ENCODE data around the gene CCDC57.
A peak's percentile ranks its signal among the peaks of the same experiment; 100 is the strongest.
"Not testable (repeated sequence)": the region's sequence is repeated elsewhere in the genome, so short reads cannot be mapped to it uniquely, and the experiment has no call there.

Gene CCDC57

DNA sequence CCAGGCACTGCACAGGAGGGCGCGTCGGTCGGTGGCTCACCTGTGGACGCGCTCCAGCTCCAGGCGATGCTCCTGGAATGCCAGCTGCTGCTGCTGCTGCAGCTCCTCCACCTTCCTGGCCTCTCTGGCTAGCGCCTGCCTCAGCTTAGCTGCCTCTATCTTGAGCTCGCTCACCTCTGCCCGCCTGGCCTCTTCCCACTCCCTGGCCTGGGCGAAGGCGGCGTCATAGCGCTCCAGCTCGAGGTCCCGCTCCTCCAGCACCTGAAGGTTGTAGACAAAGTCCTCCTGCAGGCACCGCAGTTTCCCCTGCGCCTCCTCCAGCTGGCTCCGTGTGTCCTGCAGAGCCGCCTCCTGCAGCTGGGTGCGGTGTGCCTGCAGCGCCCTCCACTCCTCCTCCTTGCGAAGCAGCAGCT, 11.1 kb downstream of the CCDC57 start:
- DNase-seq (ENCODE audit: low spot score), result no peak

DNA sequence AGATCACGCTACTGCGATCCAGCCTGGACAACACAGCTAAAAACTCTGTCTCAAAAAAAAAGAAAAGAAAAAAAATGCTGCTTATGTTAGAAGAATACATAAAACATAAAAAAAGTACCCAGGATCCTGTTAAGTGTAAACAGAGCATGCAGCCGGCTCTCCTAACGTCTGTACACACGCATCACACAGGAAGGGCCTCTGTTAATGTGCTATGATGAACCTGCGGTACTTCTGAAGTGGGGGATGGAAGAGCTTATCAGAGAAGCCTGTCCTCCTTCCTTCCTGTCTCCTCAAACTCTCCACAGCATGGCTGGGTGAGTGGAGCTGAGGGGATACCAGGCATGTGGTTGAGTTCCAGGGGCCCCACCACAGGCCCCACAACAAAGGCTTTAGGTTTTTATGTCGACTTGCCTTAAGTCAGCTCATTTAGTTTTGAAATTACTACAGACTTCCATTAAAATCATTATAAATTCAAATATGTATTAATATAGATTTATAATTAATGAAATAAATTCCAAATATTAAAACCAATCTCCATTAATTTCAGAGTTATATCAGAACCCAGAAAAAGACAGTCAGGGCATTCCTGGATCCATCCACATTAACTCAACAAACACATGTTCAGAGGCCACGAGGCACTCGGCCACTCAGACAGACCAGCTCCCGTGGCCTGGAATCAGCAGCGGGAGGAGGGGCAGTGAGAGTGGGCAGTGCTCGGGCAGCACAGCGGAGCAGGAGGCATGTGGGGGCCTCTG, 11.7 kb downstream of the CCDC57 start:
- peak; percentile 68 for DNase-seq (ENCODE audit: low spot score)

DNA sequence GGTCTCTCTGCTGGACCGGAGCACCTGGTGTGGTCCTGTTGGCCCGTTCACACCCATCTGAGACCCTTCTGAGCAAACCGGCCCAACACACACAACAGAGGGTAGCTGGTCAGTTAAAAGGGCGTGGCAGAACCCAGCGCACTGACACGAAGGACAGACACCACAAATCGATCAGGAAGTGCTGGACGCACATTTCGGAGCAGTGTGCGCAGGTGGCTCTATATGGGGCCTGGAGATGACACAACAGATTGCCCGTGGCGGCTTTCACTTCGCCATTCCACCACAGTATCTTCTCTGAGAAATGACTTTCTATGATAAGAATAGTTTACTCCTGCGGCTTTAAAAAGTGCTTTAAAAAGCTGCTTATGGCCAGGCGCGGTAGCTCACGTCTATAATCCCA, 12.5 kb downstream of the CCDC57 start:
- DNase-seq (ENCODE audit: low spot score), result no peak

DNA sequence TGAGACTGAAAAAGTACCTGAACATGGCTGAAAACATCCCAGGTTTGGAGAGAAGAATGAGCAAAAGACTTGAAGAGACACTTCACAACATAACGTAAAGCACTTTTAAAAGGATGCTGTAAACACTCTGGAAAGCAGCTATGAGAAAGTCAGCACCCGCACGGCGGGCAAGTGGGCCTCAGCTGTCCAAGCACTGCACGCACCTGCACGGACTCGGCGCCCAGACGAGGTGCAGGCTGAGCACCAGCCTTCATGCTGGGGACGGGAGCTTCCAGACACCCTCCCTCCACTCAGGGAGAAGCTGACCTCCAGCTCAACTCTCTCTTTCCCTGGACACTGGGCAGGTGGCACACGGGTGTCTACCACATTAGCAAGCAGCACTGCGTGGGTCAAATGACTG, 13.1 kb downstream of the CCDC57 start:
- no peak for DNase-seq (ENCODE audit: low spot score)

DNA sequence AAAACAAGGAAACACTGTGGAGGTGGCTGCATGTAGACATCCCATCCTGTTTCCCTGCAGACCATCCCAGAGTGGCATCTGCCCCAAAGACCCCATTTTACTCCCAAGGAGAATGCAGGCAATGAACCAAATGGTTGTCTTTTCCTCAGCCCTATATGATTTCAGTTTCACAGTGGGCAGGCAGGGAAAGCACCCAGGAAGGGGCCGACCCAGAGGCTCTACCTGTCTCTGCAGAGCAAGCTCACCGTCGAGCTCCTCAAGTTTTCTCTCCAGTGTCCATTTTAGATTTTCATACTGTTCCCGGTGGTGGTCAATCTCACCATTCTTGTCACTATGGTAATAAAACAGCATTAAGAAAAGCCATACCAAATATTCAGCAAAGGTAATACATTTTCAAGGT, 14.6 kb downstream of the CCDC57 start:
- no peak for DNase-seq (ENCODE audit: low spot score)

DNA sequence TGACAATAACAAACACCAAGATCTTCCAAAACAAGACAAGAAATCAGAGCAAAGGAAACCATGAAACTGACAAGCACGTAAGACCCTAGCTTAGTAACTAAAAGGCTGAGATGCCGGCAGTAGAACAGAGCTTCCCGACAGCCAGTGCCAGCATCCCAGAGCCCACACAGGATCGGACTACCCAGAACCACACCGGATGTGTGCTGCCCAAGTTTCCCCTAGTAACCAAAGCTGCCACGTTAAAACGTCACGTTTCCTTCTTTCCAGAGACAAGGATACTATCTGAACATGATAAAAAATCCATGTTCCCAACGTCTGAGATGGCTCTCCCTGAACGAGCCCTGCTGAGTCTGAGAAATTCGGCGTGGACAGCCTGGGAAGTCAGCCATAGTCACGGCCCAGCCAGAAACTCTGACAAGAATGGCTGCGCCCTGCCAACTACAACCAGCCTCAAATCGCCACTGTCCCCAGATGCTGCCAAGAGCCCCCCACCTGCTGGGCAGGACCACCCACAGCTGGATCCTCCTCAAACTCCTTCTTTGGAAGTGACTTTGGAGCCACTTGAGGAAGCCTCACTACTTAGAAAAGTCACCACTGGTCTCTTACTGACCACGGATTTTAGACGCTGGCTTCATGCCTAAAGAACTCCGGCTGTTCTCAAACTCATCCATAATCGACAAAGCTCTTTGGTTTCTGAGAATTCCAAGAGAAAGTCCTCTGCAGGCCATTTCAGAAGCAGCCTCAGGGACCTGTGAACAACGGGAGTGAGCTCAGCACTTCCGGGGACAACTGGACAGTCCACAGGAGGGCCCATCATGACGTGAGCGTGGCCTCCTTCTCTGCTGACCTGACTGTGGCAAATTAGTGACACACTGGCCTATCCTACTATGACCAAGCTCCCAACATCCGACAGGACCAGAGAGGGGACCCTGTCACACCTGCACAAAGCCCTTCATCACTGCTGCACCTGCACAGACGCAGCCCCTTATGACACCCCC, 16.7 kb downstream of the CCDC57 start:
- no peak for DNase-seq (ENCODE audit: low spot score)

DNA sequence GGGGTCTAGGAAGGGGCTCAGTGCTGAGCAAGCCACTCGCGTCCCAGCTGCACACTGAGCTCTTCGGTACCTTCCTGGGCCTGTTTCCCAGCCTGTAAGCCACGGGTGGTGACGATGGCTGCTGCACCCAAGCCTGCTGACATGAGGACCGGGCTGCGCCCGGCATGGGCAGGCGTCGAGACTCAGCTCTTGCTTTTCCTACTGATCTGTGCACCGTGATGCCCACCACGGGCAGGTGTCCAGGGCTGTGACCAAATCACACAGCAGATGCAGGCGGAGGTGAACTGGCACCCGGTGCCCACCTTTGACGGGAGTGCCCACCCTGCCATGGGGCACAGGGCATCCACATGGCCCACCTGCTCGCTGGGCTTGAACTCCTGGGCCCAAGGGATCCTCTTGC, 17.9 kb downstream of the CCDC57 start:
- DNase-seq (ENCODE audit: low spot score), result no peak

DNA sequence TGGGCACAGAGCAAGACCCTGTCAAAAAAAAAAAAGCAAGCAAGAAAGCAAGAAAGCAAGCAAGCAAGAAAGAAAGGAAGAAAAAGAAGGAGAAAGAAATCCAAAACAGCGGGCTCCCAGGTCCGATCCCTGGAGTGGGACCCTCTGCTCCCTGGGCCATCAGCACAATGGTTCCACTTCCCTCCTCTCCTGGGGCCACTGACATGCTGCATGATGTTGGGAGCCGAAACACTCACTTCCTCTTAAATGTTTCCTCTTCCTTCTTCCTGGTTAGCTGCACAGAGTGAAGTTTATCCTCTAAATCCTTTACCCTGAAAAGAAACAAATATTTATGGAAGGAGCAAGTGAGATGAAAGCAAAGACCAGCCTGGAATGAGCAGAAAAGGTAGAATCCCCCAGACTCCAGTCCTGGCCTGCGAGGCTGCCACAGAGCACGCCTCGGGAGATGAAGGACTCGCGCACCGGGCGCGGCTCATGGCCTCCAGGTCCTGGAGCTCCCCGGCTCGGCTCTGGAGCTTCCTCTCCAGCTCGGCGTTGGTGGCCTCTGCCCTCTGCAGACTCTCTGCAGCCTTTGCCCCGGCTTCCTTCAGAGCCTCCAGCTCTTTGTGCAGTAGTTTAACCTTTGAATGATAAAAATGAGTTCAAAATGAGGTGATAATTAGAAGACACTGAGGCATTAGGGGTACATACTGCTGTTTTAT, 19.0 kb downstream of the CCDC57 start:
- no peak for DNase-seq (ENCODE audit: low spot score)

DNA sequence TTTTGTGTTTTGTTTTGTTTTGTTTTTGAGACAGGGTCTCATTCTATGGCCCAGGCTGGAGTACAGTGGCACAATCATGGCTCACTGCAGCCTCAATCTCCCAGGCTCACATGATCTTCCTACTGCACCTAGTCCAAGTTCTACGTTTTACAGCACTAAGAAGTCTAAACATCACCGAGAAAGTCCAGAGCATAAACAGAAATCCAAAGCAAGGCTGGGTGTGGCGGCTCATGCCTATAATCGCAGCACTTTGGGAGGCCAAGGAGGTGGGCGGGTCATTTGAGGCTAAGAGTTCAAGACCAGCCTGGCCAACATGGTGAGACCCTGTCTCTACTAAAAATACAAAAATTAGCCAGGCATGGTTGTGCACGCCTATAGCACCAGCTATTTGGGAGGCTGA, 19.6 kb downstream of the CCDC57 start:
- DNase-seq (ENCODE audit: low spot score), result not testable (repeated sequence)

DNA sequence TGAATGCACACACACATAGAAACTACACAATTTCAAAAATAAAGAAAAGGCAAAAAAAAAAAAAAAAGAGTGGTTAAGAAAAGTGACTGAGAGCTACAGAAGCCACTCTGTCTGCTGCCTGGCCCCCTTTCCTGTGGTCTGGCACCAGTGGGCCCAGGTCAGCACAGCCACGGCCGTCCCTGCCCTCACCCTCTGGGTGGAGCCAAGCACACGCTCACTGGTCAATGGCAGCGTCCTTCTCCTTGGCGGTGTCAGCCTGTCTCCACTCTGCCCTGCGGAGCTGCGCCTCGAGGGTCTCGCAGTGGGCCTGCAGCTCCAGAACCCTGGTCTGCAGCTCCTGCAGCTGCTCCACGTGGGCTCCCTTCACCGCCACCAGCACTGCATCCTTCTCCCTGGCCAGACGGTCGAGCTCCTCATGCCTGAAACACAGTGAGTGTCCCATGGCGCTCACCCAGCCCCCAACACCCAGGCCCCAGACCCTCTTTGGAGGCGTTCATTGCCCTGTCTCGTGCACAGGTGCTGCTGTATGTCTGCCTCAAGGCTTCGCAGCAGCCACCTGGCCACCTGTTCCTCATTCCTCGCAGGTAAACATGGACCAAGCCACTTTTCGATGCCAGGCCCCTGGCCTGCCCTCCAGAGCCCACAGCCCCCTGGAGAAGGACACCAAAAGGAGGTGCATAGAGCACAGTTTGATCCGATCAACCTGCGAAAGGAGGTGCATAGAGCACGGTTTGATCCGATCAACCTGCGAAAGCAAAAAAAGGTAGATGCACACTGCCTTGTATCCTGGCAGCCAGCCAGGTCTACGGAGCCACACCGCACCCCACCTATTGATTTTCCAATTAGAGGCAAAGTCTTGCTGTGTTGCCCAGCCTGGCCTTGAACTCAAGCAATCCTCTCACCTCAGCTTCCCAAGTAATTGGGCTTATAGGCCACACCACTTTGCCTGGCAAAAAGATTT, 24.4 kb downstream of the CCDC57 start:
- no peak for DNase-seq (ENCODE audit: low spot score)

DNA sequence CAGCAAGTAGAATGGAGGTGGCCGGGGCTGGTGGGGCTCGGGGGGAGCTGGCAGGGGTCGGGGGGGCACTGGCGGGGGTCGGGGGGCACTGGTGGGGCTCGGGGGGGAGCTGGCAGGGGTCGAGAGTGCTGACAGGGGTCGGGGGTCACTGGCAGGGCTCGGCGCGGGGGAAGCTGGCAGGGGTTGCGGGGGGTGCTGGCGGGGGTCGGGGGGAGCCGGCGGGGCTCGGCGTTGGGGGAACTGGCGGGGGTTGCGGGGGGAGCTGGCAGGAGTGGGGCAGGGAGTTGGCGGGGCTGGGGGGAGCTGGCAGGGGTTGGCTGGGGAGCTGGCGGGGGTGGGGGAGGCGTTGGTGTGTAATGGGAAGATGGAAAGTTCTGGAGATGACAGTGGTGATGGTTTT, 25.1 kb downstream of the CCDC57 start:
- no peak for DNase-seq (ENCODE audit: low spot score)

DNA sequence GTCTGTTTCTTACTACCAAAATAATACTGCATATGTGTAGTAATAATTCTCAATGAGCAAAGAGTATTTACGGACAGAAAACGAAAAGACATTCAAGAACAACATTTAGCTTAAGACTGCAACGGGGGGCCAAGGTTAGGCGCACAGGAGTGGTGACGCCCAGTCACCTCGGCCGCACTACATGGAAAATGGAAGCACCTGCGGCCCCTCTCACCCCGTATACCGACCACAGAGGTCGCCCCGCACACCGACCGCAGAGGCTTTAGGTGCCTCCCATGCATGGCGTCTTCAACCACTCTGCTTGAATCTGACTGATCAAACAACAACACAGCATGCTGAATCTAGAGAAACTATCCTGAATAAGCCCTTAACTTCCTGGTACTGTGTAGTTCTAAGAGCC, 26.4 kb downstream of the CCDC57 start:
- no peak for DNase-seq (ENCODE audit: low spot score)

DNA sequence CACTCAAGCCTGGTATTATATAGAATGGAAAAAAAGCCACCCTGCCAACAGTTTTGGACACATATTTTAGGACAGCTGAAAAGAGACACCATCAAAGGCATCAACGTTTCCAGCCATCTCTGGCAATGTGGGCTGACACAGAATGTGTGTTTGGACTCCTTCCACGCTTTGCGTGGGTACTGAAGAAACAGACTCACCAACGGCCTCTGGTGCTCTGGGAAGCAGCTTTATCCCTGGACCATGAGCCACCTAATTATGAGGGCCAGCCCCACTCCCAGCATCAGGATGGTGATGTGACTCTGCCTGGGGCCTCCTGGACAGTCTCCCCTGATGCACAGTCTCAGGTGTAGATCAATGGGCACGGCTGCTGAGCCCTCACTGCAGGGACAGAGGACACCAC, 27.9 kb downstream of the CCDC57 start:
- DNase-seq (ENCODE audit: low spot score), result no peak

DNA sequence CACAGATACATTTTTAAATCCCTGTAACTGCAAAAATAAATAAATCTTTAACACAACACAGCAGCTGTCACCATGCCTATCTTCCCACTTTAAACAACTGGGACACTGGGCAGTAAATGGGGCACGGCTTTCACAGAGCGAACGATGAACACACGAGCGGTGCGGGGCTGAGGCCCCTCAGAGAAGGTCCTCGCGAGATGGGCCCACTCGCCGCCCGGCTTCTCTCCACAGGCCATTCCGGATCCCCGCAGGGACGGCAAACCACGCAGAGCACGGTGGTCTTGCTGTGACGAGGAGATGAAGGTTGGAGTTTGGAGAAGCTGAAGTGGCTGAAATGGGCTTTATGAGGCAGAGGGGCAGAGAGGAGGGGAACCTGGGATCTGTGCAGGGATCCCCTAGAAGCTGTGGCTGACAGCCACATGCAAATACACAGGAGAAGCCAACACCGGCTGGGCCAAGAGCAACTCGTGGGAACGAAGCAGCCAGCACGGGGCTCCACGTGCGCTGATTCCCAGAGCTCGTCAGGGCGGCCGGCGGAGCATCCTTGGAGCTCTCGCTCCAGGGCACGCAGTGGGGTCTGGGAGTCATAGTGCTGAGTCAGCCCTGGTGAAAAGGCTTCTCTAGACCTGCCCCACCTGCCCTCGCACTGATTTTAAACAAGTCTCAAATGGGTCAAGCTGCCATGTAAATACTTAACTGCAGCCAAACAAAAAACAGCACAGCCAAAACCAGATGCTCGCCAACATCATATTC, 31.7 kb downstream of the CCDC57 start:
- DNase-seq (ENCODE audit: low spot score), result no peak

DNA sequence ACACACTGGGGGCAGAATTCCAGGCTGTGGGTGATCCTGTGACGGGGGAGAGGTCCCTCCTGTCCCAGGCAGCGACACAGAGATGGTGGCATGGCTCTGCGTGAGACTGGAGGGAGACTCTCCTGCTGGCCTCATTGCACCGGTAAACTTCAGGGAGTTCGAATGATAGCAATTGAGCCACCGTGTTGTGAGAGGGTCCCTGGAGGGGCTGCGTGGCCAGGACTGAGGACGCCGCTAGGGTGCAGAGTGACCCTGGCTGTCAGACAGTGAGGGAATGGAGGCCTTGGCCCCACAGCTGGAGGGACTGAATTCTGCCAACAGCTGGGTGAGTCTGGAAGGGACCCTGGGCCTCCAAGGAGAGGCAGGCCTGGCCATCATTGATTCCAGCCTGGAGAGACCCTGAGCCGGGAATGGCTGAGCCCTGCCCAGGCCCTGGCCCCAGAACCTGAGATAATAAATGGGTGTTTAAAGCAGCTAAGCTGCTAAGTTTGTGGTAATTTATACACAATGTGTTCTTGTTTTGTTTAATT, 32.6 kb downstream of the CCDC57 start:
- DNase-seq (ENCODE audit: low spot score), result no peak

DNA sequence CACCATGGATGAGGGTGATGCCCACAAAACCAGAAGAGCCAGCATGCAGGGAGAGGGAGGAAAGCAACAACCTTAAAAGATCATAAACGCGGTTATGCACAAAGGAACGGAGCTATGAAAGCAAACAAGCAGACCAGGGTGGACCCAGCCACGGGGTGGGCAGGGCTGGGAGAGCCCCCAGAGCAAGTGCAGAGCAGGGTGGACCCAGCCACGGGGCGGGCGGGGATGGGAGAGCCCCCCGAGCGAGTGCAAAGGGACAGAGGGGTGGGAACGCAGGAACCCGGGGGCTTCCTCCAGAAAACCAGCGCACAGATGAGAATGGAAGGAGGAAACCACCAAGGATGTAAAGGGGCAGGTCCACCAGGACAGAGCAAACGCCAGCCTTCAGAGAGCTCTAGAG, 33.2 kb downstream of the CCDC57 start:
- no peak for DNase-seq (ENCODE audit: low spot score)

DNA sequence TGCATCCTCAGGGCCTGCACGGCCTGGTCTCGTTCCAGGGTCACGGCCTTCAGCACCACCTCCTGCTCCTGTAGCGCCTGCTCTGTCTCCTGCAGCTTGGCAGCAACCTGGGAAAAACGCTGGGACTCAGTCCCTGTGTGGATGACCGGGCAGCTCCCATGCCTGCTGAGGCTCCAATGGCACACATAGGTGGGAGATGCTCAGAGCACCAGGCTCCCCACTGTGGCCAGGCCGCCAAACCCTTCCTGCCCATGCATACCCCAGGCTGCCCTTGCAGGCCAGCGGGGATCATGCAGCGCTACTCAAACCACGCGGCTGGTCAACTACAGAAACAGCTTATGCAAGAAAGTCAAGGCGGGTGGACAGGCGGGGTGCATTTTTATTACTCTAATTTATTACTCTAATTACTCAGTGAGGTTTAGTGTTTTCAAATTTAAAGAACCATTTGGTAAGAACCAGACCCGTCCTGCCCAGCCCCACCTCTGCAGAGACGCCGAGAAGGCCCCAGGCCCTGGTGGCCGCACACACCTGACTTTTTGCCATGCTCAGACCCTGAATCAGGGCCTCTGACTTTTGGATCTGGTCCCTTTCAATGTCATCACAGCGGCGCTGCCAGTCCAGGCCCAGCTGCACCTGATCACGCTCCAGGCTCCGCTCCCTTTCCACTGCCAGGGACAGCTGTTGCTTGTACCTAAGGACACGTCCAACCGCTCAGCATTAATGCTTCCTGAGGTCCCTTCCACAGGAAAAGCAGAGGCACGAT, 34.0 kb downstream of the CCDC57 start:
- no peak for DNase-seq (ENCODE audit: low spot score)

DNA sequence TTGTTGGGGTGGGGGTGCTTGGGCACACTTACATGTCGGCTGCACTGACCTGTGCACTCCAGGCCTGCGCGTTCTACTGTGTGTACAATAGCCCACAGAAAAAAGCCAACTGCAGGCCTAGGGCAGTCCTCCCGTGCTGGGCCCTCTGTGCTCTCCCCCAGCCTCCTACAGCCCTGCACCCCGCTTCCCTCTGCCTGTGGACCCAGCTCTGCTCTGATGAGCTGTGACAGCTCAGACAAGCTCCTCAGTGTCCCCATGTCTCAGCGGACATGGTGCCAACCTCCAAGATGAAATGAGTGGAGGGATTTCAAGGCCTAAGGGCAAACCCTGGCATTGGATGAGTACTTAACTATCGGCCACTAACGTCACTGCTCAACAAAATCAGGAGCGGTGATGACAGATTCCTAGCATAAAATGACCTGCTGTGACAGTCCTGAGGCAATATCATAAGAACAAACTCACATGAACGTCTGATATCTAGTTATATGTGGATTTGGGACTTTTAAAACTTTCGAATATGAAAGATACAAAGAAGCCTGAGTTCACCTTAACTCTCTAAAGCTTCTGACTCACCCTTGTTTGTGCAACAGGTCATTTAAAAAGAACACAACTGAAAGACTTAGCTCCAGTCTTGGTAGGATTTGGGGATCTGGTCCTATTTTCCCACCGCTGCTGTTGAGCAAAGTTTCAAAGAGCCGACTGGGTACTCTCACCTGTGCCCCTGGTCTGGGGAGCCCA, 34.7 kb downstream of the CCDC57 start:
- no peak for DNase-seq (ENCODE audit: low spot score)

DNA sequence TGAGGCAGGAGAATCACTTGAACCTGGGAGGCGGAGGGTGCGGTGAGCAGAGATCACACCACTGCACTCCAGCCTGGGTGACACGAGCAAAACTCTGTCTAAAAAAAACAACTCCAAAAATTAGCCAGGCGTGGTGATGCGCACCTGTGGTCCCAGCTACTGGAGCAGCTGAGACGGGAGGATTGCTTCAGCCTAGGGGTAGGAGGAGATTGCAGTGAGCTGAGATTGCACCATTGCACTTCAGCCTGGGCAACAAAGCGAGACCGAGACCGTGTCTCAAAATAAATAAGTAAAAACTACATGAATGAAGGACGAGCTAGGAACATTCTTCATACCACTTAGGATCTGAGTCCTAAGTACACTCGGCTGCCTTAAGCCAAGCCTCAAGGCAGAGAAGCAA, 35.4 kb downstream of the CCDC57 start:
- DNase-seq (ENCODE audit: low spot score), result no peak
